Peyer's patch (tissue), 4 donors: ENCODE data around the gene NHSL1. TPM values are rescaled to one million over a fixed set of nuclear protein-coding genes. Genes with fewer than 3 reads are reported as not detected.

ENCODE experiments used
- DNase-seq, 3 donors: peaks; one replicate each; pipeline ENCODE4 v3.0.0-alpha.2; 2017 to 2019
- H3K27ac ChIP-seq, 4 donors: fragments of 200-600 bp; sonication (generic); one replicate each; pipeline ENCODE4 v1.5.1; 2016 to 2019
- H3K27me3 ChIP-seq, 2 donors: fragments of 200-600 bp; sonication (generic); one replicate each; pipeline ENCODE4 v1.5.1; 2019
- H3K36me3 ChIP-seq, 3 donors: fragments of 200-600 bp; sonication (generic); one replicate each; pipeline ENCODE4 v1.5.1; 2016 to 2019
- H3K4me1 ChIP-seq, 4 donors: fragments of 200-600 bp; sonication (generic); one replicate each; pipeline ENCODE4 v1.5.1; 2016 to 2019
- H3K4me3 ChIP-seq, 4 donors: fragments of 200-600 bp; sonication (generic); 1 replicate in 3 of 4; 2 replicates in 1 of 4; pipeline ENCODE4 v1.5.1; 2016 to 2019; ENCODE audit warnings: mild to moderate bottlenecking in 1 of 4
- H3K9me3 ChIP-seq, 4 donors: fragments of 200-600 bp; sonication (generic); one replicate each; pipeline ENCODE4 v1.5.1; 2016 to 2019; ENCODE audit warnings: mild to moderate bottlenecking in 1 of 4
- CTCF ChIP-seq, 6 experiments: fragments of 450-650 bp in 4 of 6; fragments of 200-600 bp in 2 of 6; sonication (generic) in 1 of 6; IDR thresholded peaks; one replicate each; pipeline ENCODE4 v1.5.1; 2017 to 2019; ENCODE audit warnings: antibody characterized with exemption in 6 of 6, mild to moderate bottlenecking in 3 of 6, moderate library complexity in 1 of 6
- POLR2A ChIP-seq, 2 donors: fragments of 450-650 bp; IDR thresholded peaks; one replicate each; pipeline ENCODE4 v1.5.1; 2017; ENCODE audit warnings: antibody characterized with exemption in 2 of 2, mild to moderate bottlenecking in 2 of 2, moderate library complexity in 2 of 2
- total RNA-seq, 4 donors: library from RNA; depleted of rRNA; stranded (reverse); fragments of >200 nt; gene quantifications; one replicate each; pipeline ENCODE4 v1.1.0, GENCODE V29; 2016

The NHSL1 gene
- total RNA-seq, 4 donors from 2014 or later: 48.7 to 187 (median 160) TPM

DNA sequence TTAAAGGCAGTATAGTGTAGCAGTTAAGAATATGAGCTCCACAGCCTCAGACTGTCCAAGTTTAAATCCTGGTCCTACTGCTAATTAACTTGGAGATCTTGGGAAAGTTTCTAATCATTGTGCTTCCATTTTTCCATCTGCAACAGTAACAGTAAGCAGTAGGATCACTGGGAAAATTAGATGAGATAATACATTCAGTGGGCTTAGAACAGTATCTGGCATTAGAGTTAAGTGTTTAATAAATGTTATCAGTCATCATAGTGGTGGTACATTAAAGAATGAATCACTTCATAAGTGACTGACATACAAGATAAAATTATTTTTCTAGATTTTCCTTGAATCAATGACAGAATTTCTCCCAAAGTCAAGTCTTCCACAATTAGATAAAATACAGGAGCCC lies 5.0 kb downstream of the NHSL1 start:
- Histone ChIP-seq H3K4me1 (peaks cover 0 to 48% (median 0%) of the 10 kb centered on the region in 4 donors), H3K4me3 (peak overlapping the region in 2 of 4 donors; percentile 7 to 15), H3K36me3 (peaks cover 0 to 14% (median 0%) of the 10 kb centered on the region in 3 donors), H3K27me3 (no peaks in the 10 kb centered on the region), H3K27ac (peak overlapping the region in 2 of 4 donors; percentile 18 to 32), H3K9me3 (no peaks in the 10 kb centered on the region)
- no peak for DNase-seq
- TF ChIP-seq POLR2A (IDR thresholded peaks at IDR 0.05) (no peak), CTCF (IDR thresholded peaks at IDR 0.05) (no peak)

- peak overlapping the region in 2 of 4 donors; percentile 18 to 32 for H3K27ac ChIP-seq
- no peaks in the 10 kb centered on the region for H3K27me3 ChIP-seq
- no peaks in the 10 kb centered on the region for H3K9me3 ChIP-seq
- peaks cover 0 to 54% (median 0%) of the 10 kb centered on the region in 4 donors for H3K4me1 ChIP-seq
- no peak for DNase-seq
- H3K4me3 ChIP-seq: peak overlapping the region in 2 of 4 donors; percentile 7 to 15
- no peak for TF ChIP-seq CTCF (IDR thresholded peaks at IDR 0.05)
- no peak for TF ChIP-seq POLR2A (IDR thresholded peaks at IDR 0.05)
- H3K36me3 ChIP-seq: peaks cover 0 to 14% (median 0%) of the 10 kb centered on the region in 3 donors
Measured at GRCh38 chr6:138493413-138493812, 5.9 kb downstream of the NHSL1 start.

- DNase-seq: no peak
- Histone ChIP-seq H3K27ac (peak overlapping the region in 1 of 4 donors; percentile 32), H3K4me1 (peaks cover 0 to 59% (median 0%) of the 10 kb centered on the region in 4 donors)
Measured at GRCh38 chr6:138492871-138493270, 6.4 kb downstream of the NHSL1 start.

GRCh38 chr6:138492113-138492512 lies 7.2 kb downstream of the NHSL1 start:
- Histone ChIP-seq H3K4me1 (peaks cover 0 to 59% (median 0%) of the 10 kb centered on the region in 4 donors), H3K36me3 (peaks cover 0 to 14% (median 0%) of the 10 kb centered on the region in 3 donors), H3K4me3 (peak overlapping the region in 1 of 4 donors; percentile 10), H3K9me3 (no peaks in the 10 kb centered on the region), H3K27ac (no peak overlapping the region), H3K27me3 (no peaks in the 10 kb centered on the region)
- TF ChIP-seq CTCF (IDR thresholded peaks at IDR 0.05) (no peak), POLR2A (IDR thresholded peaks at IDR 0.05) (no peak)
- no peak for DNase-seq

More at GRCh38 chr6:138492871-138493270, 6.4 kb downstream of the NHSL1 start:
- Histone ChIP-seq H3K27me3 (no peaks in the 10 kb centered on the region), H3K9me3 (no peaks in the 10 kb centered on the region), H3K4me3 (peak overlapping the region in 1 of 4 donors; percentile 15), H3K36me3 (peaks cover 0 to 14% (median 0%) of the 10 kb centered on the region in 3 donors)
- TF ChIP-seq CTCF (IDR thresholded peaks at IDR 0.05) (no peak), POLR2A (IDR thresholded peaks at IDR 0.05) (no peak)

DNA sequence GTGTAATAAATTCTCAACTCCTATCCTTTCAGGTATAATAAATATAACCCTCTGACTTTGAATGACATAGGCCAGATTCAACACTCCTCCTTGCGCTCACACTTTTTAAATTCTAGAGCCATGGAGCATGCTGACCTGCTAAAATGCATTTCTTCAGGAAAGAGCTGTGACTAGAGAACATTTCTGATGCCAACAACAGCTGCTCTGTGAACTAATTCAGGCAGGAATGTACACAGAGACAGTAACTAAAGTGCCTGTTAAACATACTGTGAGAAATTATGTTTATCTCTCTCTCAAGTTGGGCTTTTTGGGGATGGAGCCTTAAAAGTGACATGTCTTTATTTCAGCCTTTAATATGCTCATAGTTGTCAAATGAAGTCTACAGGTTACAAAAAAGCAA lies 8.3 kb downstream of the NHSL1 start:
- DNase-seq: no peak
- peak overlapping the region in 2 of 4 donors; percentile 13 to 38 for H3K27ac ChIP-seq
- H3K36me3 ChIP-seq: peaks cover 0 to 14% (median 0%) of the 10 kb centered on the region in 3 donors
- H3K9me3 ChIP-seq: no peaks in the 10 kb centered on the region
- H3K4me3 ChIP-seq: no peak overlapping the region
- no peak for TF ChIP-seq CTCF (IDR thresholded peaks at IDR 0.05)
- no peak for TF ChIP-seq POLR2A (IDR thresholded peaks at IDR 0.05)
- peaks cover 0 to 66% (median 2%) of the 10 kb centered on the region in 4 donors for H3K4me1 ChIP-seq
- no peaks in the 10 kb centered on the region for H3K27me3 ChIP-seq
